Lung (tissue), 12 donors: Measurements from ENCODE around the gene BBS9. TPM values are rescaled to one million over a fixed set of nuclear protein-coding genes. Genes with fewer than 3 reads are reported as not detected.

Source experiments
- ATAC-seq: fragments of 200-7000 bp; cut with Tn5 transposase; one replicate; pipeline ENCODE4 v1.9.1; 2020; ENCODE audit warnings: moderate number of reproducible peaks; ENCODE audit not compliant: insufficient read depth, low FRiP score
- DNase-seq, 3 donors: peaks; one replicate each; pipeline ENCODE4 v3.0.0-alpha.2; 2013 to 2017
- H3K27ac ChIP-seq, 2 donors: one replicate each; pipeline ENCODE4 v1.5.1; 2013; ENCODE audit warnings: mild to moderate bottlenecking in 2 of 2, moderate library complexity in 2 of 2, control low read depth in 1 of 2, inconsistent platforms in 1 of 2, low read depth in 1 of 2, low read length in 1 of 2
- H3K27me3 ChIP-seq, 3 donors: one replicate each; pipeline ENCODE4 v1.5.1; 2013; ENCODE audit warnings: low read length in 2 of 3; ENCODE audit not compliant: control insufficient read depth in 3 of 3, insufficient read depth in 3 of 3
- H3K36me3 ChIP-seq, 4 donors: one replicate each; pipeline ENCODE4 v1.5.1; 2013; ENCODE audit warnings: low read length in 4 of 4, mild to moderate bottlenecking in 1 of 4, moderate library complexity in 1 of 4; ENCODE audit not compliant: control insufficient read depth in 4 of 4, insufficient read depth in 4 of 4
- H3K4me1 ChIP-seq, 5 donors: one replicate each; pipeline ENCODE4 v1.5.1; 2013; ENCODE audit warnings: low read length in 5 of 5, mild to moderate bottlenecking in 2 of 5, moderate library complexity in 1 of 5; ENCODE audit not compliant: control insufficient read depth in 5 of 5, insufficient read depth in 5 of 5
- H3K4me3 ChIP-seq: one replicate; pipeline ENCODE4 v1.5.1; 2013; ENCODE audit warnings: mild to moderate bottlenecking, control low read depth, moderate library complexity
- H3K9ac ChIP-seq, 2 donors: one replicate each; pipeline ENCODE4 v1.5.1; 2013; ENCODE audit warnings: low read length in 2 of 2, control low read depth in 1 of 2; ENCODE audit not compliant: insufficient read depth in 1 of 2
- H3K9me3 ChIP-seq, 4 donors: one replicate each; pipeline ENCODE4 v1.5.1; 2013; ENCODE audit warnings: low read length in 3 of 4, mild to moderate bottlenecking in 1 of 4, moderate library complexity in 1 of 4; ENCODE audit not compliant: control insufficient read depth in 4 of 4, insufficient read depth in 3 of 4
- CTCF ChIP-seq: IDR thresholded peaks from 2 replicates; pipeline ENCODE4 v1.5.1; 2012; ENCODE audit warnings: mild to moderate bottlenecking; ENCODE audit errors: control extremely low read depth, extremely low read depth
- WGBS, 2 donors: extraction: QIAGEN DNeasy Blood & Tissue Kit; methylation state at CpG; one replicate each; pipeline ENCODE4 v1.1.7; 2013; 5-methylcytosine and 5-hydroxymethylcytosine counted together
- polyA plus RNA-seq, 2 donors: library from polyadenylated mRNA; stranded (reverse); fragments of 200-250 nt; gene quantifications; one replicate each; pipeline ENCODE4 v1.2.1, GENCODE V29; 2013
- total RNA-seq, 2 donors: library from RNA; depleted of rRNA in 1 of 2; stranded (reverse); fragments of >200 nt in 1 of 2; gene quantifications; one replicate each; pipeline ENCODE4 v1.2.1, GENCODE V29; 2014 to 2021
- donor health status: control.
- donor health status: control.
- donor health status: Bipolar disorder and iron deficiency.
- donor health status: healthy.
- donor health status: DM: yes; HTN: yes; CAD: no.

BBS9 gene
- total and polyA plus RNA-seq, 4 donors = 3.5 to 65.0 (median 15.2) TPM

- H3K27ac ChIP-seq = no peak overlapping the region
- ATAC-seq (no peak), DNase-seq (peak; percentile 31 to 81 (median 66))
- no peaks in the 10 kb centered on the region for H3K9me3 ChIP-seq
- H3K9ac ChIP-seq = no peak overlapping the region
- no peaks in the 10 kb centered on the region for H3K27me3 ChIP-seq
- H3K36me3 ChIP-seq = no peaks in the 10 kb centered on the region
- peaks cover 0 to 31% (median 0%) of the 10 kb centered on the region in 5 donors for H3K4me1 ChIP-seq
- H3K4me3 ChIP-seq = no peak overlapping the region
- WGBS, 2 donors = 74 to 86% methylated on average over 5 of the region's 5 CpGs
- TF ChIP-seq CTCF = no peak
These were observed 296.0 kb downstream of the BBS9 start for GRCh38 chr7:33425395-33425794.

GRCh38 chr7:33425929-33426678 is 296.7 kb downstream of the BBS9 start:
- Histone ChIP-seq H3K9me3 (no peaks in the 10 kb centered on the region), H3K36me3 (no peaks in the 10 kb centered on the region), H3K4me3 (no peak overlapping the region), H3K4me1 (peaks cover 0 to 30% (median 0%) of the 10 kb centered on the region in 5 donors), H3K27ac (no peak overlapping the region), H3K9ac (no peak overlapping the region), H3K27me3 (no peaks in the 10 kb centered on the region)
- WGBS, 2 donors = 74 to 84% methylated on average over 5 of the region's 5 CpGs
- TF ChIP-seq CTCF = no peak
- ATAC-seq = no peak
- DNase-seq = peak in 2 of 3 donors; percentile 31 to 66

GRCh38 chr7:33428415-33428814 is 299.1 kb downstream of the BBS9 start:
- no peak for TF ChIP-seq CTCF
- DNase-seq = no peak
- Histone ChIP-seq H3K9ac (no peak overlapping the region), H3K27ac (no peak overlapping the region), H3K27me3 (no peaks in the 10 kb centered on the region), H3K4me1 (peaks cover 0 to 20% (median 0%) of the 10 kb centered on the region in 5 donors), H3K36me3 (no peaks in the 10 kb centered on the region), H3K9me3 (no peaks in the 10 kb centered on the region), H3K4me3 (no peak overlapping the region)
- no peak for ATAC-seq
